Measurements from ENCODE around the gene FHIT.

GRCh38 chr3:61051666-61052065 is 199.6 kb downstream of the FHIT start:
- TF ChIP-seq POLR2AphosphoS5 (IDR thresholded peaks at IDR 0.05; ENCODE audit: low read depth, low read length) = no peak
- TF ChIP-seq POLR2A (IDR thresholded peaks at IDR 0.05; ENCODE audit: low read depth, low read length) = no peak
- no peak for TF ChIP-seq TAF1 (IDR thresholded peaks at IDR 0.05; ENCODE audit: borderline replicate concordance, low read depth, low read length)

Measured in GM12892 (cell line).